Ovary (tissue), 9 donors: ENCODE measurements around the gene KLHDC7A. TPM values are rescaled to one million over a fixed set of nuclear protein-coding genes. Genes with fewer than 3 reads are reported as not detected.

Source experiments
- DNase-seq, 5 donors: peaks; one replicate each; pipeline ENCODE4 v3.0.0-alpha.2; 2019 to 2020
- H3K27ac ChIP-seq, 2 donors: fragments of 200-600 bp; one replicate each; pipeline versions ENCODE4 v1.5.1 to v1.8.0; 2019 to 2022
- H3K27me3 ChIP-seq: fragments of 200-600 bp; one replicate; pipeline ENCODE4 v1.8.0; 2022
- H3K36me3 ChIP-seq: fragments of 200-600 bp; sonication (generic); one replicate; pipeline ENCODE4 v1.5.1; 2019
- H3K4me1 ChIP-seq: one replicate; pipeline ENCODE4 v1.8.1; 2013; ENCODE audit warnings: mild to moderate bottlenecking, moderate library complexity; ENCODE audit not compliant: insufficient read depth
- H3K4me3 ChIP-seq: fragments of 200-600 bp; sonication (generic); one replicate; pipeline ENCODE4 v1.5.1; 2017
- H3K9me3 ChIP-seq, 2 donors: fragments of 200-600 bp in 1 of 2; sonication (generic) in 1 of 2; one replicate each; pipeline versions ENCODE4 v1.5.1 to v1.8.1; 2013 to 2019; ENCODE audit warnings: mild to moderate bottlenecking in 1 of 2, moderate library complexity in 1 of 2
- EP300 ChIP-seq: sonication (generic); formaldehyde crosslinking; IDR thresholded peaks from one replicate; pipeline ENCODE4 v1.6.1; 2017; ENCODE audit warnings: antibody characterized with exemption
- POLR2A ChIP-seq: fragments of 450-650 bp; IDR thresholded peaks from one replicate; pipeline ENCODE4 v1.6.1; 2017; ENCODE audit warnings: antibody characterized with exemption, mild to moderate bottlenecking, moderate library complexity
- WGBS, 3 donors: extraction: QIAGEN DNeasy Blood & Tissue Kit in 1 of 3; methylation state at CpG; one replicate each; pipeline versions ENCODE4 v1.1.5 to v1.1.7; 2013 to 2017; 5-methylcytosine and 5-hydroxymethylcytosine counted together
- intact Hi-C, 4 donors: fragments of 100-400 bp; cut with DNase I; formaldehyde crosslinking; loops; one replicate each; pipeline versions ENCODE4 v1.11.0 to v1.15.1; 2022 to 2023
- polyA plus RNA-seq, 2 donors: library from polyadenylated mRNA; stranded (reverse); fragments of 200-250 nt in 1 of 2; fragments of 350-450 nt in 1 of 2; fragmentation: Illumina TruSeq in 1 of 2; extraction: RNeasy Lipid Tissue Mini Kit (QIAGEN cat#74804) in 1 of 2; gene quantifications; one replicate each; pipeline ENCODE4 v1.2.3, GENCODE V29; 2013 to 2014
- total RNA-seq, 7 donors: library from RNA; depleted of rRNA in 2 of 7; stranded (reverse); fragments of >200 nt in 2 of 7; fragmentation: NEBNext Ultra II Directional in 3 of 7; extraction: Animal tissue kit (Norgen Biotek cat#: 25700) in 3 of 7; gene quantifications; one replicate each; pipeline versions ENCODE4 v1.1.0 to v1.2.4, GENCODE V29; 2016 to 2023
- TF ChIP-seq, protein P1 (sequence below), 3 donors: fragments of 450-650 bp in 2 of 3; fragments of 200-600 bp in 1 of 3; IDR thresholded peaks; one replicate each; pipeline versions ENCODE4 v1.5.1 to v1.8.0; 2016 to 2022; ENCODE audit warnings: antibody characterized with exemption in 3 of 3, mild to moderate bottlenecking in 1 of 3
- donor health status: DM: no; HTN: no; CAD: no; lungs with moderate emphysema.
- donor health status: DM: no; HTN: no; CAD: no.
- donor health status: Bipolar disorder and iron deficiency.
- donor health status: DM: yes; HTN: yes; CAD: no.
- donor health status: DM: no; HTN: no; CAD: no.
- donor health status: DM: yes; HTN: yes; CAD: no.

The KLHDC7A gene
- total and polyA plus RNA-seq, 9 donors = 0.01 to 0.92 (median 0.36) TPM; not detected in 4

DNA sequence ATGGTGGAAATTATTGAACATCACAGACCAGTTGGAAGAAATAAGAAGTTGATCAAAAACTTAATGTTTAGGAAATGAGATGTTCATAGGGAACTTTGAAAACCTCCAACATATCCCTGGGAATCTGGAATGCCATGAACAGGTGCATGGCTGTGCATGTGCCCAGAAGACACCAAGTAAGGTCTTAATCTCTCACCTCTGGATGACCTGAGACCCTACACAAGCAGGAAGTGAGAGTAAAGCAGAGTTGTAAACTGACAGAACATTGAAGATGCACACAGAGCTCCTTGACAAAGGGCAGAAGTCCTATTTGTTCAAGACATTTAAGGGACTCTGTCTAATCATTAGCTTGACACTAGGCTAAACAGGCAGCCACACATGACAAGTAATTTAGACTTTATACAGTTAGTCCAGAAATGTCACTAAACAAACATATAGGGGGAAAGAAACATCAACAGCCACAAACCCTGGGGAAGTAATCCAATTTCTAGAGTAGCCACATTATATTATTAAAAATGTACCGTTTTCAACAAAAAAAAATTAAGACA is 34.5 kb downstream of the KLHDC7A start:
- no peak for TF ChIP-seq POLR2A
- no peak for TF ChIP-seq EP300
- TF ChIP-seq, protein P1, sequence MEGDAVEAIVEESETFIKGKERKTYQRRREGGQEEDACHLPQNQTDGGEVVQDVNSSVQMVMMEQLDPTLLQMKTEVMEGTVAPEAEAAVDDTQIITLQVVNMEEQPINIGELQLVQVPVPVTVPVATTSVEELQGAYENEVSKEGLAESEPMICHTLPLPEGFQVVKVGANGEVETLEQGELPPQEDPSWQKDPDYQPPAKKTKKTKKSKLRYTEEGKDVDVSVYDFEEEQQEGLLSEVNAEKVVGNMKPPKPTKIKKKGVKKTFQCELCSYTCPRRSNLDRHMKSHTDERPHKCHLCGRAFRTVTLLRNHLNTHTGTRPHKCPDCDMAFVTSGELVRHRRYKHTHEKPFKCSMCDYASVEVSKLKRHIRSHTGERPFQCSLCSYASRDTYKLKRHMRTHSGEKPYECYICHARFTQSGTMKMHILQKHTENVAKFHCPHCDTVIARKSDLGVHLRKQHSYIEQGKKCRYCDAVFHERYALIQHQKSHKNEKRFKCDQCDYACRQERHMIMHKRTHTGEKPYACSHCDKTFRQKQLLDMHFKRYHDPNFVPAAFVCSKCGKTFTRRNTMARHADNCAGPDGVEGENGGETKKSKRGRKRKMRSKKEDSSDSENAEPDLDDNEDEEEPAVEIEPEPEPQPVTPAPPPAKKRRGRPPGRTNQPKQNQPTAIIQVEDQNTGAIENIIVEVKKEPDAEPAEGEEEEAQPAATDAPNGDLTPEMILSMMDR (IDR thresholded peaks at IDR 0.05) = no peak
- H3K4me3 ChIP-seq = no peak overlapping the region
- intact Hi-C loops = no loop called here
- H3K4me1 ChIP-seq = no peaks in the 10 kb centered on the region
- DNase-seq = no peak
- no peak overlapping the region for H3K27ac ChIP-seq
- peaks cover 0 to 4% of the 10 kb centered on the region in 2 donors for H3K9me3 ChIP-seq
- H3K27me3 ChIP-seq = no peaks in the 10 kb centered on the region
- H3K36me3 ChIP-seq = no peaks in the 10 kb centered on the region
- WGBS, 3 donors = 65 to 78% (median 67%) methylated on average over 1 of the region's 1 CpG

DNA sequence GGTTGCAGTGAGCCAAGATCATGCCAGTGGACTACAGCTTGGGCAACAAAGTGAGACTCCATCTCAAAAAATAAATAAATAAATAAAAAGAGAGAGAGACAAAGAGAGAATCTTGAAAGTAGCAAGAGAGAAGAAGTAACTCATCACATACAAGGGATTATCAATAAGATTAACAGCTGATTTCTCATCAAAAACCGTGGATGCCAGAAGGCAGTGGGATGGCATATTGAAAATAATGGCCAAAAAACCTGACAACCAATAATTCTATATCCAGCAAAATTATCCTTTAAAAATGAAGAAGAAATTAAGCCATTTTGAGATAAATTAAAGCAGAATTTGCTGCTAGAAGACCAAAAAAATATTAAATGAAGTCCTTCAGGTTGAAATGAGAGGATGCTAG is 35.7 kb downstream of the KLHDC7A start:
- H3K4me3 ChIP-seq = no peak overlapping the region
- H3K27me3 ChIP-seq = no peaks in the 10 kb centered on the region
- H3K27ac ChIP-seq = no peak overlapping the region
- intact Hi-C loops = no loop called here
- TF ChIP-seq, protein P1 (IDR thresholded peaks at IDR 0.05) = no peak
- TF ChIP-seq POLR2A (no peak), EP300 (no peak)
- no peaks in the 10 kb centered on the region for H3K4me1 ChIP-seq
- WGBS, 3 donors = 65 to 71% (median 68%) methylated on average over 1 of the region's 1 CpG
- no peaks in the 10 kb centered on the region for H3K36me3 ChIP-seq
- DNase-seq = no peak
- H3K9me3 ChIP-seq = peaks cover 0 to 4% of the 10 kb centered on the region in 2 donors

DNA sequence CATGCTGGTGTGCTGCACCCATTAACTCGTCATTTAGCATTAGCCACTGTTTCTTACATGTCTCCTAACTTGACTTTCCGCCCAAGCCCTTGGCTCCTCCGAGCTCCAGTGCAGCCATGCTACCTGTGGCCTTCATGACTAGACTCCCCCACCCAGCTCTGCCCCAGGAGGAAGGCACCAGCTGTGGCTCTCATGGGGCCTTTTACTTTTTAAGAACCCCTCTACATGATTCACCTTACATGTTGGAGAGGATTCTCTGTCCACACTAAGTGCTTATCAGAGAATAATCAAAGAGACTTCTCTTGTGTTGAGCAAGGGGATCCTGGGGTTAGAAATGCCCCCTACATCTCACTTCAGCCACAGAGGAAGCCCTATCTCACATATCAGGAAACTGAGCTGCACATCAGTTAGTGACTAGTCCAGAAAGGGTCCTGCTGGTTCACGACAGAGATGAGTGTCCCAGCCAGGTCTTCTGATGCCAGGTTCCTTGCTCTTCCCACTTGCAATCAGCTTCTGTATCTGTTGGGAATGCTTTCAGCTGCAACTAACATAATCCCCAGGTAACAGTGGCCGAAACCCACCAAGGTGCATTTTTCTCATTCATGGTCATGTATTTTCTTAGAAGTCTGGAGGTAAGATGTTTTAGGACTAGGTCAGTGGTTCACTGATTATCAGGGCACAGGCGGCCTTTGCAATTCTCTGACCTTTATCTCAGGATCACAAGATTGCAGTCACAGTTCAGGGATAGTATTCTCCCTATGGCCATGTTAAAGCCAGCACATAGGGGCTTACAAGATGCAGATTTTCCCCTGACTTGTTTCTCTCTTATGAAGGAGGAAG is 45.9 kb downstream of the KLHDC7A start:
- TF ChIP-seq, protein P1 (IDR thresholded peaks at IDR 0.05) = no peak
- TF ChIP-seq EP300 (no peak), POLR2A (no peak)
- WGBS, 3 donors = 73 to 90% (median 80%) methylated on average over 6 of the region's 6 CpGs
- intact Hi-C loops = no loop called here

DNA sequence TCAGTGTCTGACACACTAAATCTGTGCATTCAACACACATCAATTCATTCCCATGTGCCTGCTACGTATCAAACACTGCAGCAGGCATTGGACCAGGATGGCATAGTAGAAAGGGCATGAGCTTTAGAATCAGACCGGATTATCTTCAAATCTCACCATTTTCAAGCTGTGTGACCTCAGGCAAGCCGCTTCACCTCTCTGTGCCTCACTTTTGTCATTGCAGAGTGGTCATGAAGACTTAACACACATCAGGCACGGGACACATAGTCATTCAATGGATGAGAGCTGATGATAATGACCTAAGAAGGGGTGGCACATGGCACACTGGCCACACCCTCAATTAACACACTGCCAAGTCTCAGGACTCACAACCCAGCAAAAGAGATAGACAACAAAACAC is 46.8 kb downstream of the KLHDC7A start:
- Histone ChIP-seq H3K9me3 (no peaks in the 10 kb centered on the region), H3K4me3 (no peak overlapping the region), H3K4me1 (no peaks in the 10 kb centered on the region), H3K27ac (no peak overlapping the region), H3K27me3 (no peaks in the 10 kb centered on the region), H3K36me3 (no peaks in the 10 kb centered on the region)
- TF ChIP-seq POLR2A = no peak
- TF ChIP-seq EP300 = no peak
- TF ChIP-seq, protein P1 (IDR thresholded peaks at IDR 0.05) = no peak
- no peak for DNase-seq
- WGBS, 3 donors = 77 to 86% (median 80%) methylated on average over 4 of the region's 4 CpGs
- intact Hi-C loops = no loop called here

More for the DNA sequence above, 45.9 kb downstream of the KLHDC7A start:
- no peaks in the 10 kb centered on the region for H3K4me1 ChIP-seq
- DNase-seq = no peak
- H3K27ac ChIP-seq = no peak overlapping the region
- H3K36me3 ChIP-seq = no peaks in the 10 kb centered on the region
- H3K9me3 ChIP-seq = no peaks in the 10 kb centered on the region
- H3K4me3 ChIP-seq = no peak overlapping the region
- no peaks in the 10 kb centered on the region for H3K27me3 ChIP-seq
